HG03575 (cell line): ENCODE data around the gene TAX1BP3.
"Not testable (repeated sequence)": the region's sequence is repeated elsewhere in the genome, so short reads cannot be mapped to it uniquely, and the experiment has no call there.

Experiments used
- ATAC-seq: cut with Tn5 transposase; IDR thresholded peaks from one replicate; pipeline ENCODE4 v1.9.1; 2021; ENCODE audit not compliant: unreplicated experiment, insufficient number of reproducible peaks, low FRiP score; ENCODE audit errors: extremely low read depth

Gene TAX1BP3

DNA sequence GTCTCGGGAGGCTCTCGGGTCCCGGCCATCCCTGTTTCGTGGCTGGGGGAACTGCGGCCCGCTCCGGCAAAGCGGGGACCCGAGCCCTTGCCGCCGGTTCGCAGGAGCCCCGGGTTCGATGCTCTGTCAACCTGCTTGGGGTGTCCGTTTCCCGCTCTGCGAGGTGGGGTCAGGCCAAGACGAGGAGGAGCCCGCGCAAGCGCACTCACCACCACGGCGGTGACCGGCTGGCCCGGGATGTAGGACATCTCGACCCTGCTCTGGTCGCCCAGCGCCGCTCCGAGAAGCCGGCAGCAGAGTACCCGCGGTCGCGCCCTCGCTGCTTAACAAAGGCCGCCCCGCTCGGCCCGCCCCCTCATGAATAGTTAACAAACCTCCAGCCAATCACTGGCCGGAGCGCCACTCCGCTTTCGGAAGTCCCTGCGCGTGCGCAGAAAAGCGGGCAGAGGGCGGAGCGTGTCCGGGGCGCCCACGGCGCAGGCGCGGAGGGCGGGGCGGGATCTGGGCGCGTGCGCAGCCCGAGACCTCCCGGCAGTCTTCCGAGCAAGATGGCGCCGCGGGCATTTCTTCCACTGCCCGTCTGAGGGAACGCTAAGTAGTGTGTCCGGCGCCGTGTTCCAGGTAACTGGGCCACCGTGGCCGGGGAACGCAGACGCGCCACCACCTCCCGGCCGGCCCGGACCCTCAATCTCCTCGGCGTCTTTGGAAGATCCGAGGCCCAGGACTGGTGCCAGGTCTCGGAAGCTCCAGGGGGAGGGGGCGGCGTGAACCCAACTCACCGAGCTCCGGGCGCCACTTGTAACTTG is at the start of gene TAX1BP3, which contains the start of gene EMC6:
TSS of gene TAX1BP3 (minus strand) at position 300 of the 806 bp plus-strand sequence. CDS start at position 248, 52 bp downstream.
TSS of gene EMC6 (plus strand) at position 534 of the 806 bp plus-strand sequence. CDS start 335 bp downstream, outside the sequence.
- ATAC-seq = peak; percentile 50

DNA sequence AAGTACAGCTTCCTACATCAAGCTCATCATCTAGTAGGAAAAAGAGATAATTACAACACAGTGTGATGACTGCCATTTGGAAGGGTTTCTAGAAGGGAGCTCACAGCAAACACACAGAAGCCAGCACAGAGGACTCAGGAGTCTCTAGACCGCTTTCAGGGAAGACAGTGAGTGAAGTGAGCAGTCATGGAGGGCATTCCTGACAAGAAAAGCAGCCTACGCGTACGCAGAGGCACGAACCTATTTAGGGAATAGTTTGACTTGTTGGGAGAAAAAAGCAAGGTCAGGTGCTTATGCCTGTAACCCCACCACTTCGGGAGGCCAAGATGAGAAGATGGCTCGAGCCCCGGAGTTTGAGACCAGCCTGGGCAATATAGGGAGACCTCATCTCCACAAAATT is 46.9 kb upstream of the TAX1BP3 start:
- ATAC-seq = no peak

- ATAC-seq = no peak
Measured at GRCh38 chr17:3712811-3713463, 44.6 kb upstream of the TAX1BP3 start.

DNA sequence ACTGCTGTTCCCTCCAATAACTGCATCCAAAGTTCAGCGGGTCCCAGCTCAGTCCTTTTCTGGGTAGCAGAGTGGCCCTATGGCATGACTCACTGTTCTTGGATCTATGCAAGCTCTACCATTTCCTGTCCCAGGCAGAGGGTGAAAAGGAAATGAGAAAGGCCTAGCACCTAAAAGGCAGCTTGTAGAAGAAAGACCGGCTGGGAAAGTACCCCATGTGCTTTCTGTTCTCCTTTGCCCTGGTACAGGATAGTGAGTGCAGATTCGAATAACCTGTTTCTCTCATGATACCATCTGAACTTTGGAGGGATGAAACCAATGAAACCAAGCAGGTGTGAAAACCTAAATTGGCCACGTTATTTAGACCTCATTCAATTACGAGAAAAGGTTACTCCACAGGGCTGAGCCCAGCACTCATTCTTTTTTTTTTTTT is 42.6 kb upstream of the TAX1BP3 start:
- ATAC-seq = peak; percentile 76

DNA sequence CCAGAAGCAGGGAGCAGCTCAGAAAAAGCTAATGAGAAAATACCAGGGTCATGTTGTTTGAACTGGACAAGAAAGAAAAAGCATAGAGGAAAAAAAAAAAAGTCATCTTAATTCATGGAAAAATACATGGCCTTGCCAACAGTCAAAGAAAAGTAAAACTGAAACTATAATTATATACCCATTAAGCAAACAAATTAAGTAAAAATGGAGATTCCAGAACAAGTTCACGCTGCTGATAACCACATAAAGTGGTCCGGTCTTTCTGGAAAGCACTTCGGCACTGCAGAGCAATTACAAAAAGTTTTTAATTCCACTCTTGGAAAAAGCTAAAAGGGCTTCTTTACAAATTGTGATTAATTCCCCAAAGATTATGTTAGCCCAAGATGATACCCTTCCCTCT is 40.0 kb upstream of the TAX1BP3 start:
- no peak for ATAC-seq

- not testable (repeated sequence) for ATAC-seq
Measured at GRCh38 chr17:3705718-3705984, 37.3 kb upstream of the TAX1BP3 start.

- no peak for ATAC-seq
Measured at GRCh38 chr17:3704931-3705717, 36.7 kb upstream of the TAX1BP3 start.

GRCh38 chr17:3702041-3702539 is 33.7 kb upstream of the TAX1BP3 start:
- not testable (repeated sequence) for ATAC-seq

DNA sequence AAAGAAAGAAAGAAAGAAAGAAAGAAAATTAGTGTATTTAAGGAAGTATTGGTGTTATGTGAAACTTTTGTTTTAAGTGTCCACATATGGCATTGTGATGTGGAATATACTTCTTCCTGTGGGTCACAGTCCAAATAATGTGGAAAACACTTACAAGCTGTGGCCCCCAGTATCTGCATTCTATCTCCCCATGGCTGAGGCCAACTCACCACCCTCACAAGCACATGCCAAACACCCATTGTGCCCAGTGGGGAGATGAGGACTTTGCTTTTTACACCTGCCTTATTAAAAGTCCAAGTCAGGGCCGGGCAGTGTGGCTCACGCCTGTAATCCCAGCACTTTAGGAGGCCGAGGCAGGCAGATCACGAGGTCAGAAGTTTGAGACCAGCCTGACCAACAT is 31.6 kb upstream of the TAX1BP3 start:
- ATAC-seq = no peak

GRCh38 chr17:3698139-3698538 is 29.8 kb upstream of the TAX1BP3 start:
- ATAC-seq = no peak

- ATAC-seq = no peak
Measured at GRCh38 chr17:3697103-3697476, 28.7 kb upstream of the TAX1BP3 start.

GRCh38 chr17:3695723-3696411 is 27.5 kb upstream of the TAX1BP3 start, which contains the start of gene P2RX5:
Gene P2RX5 (minus strand): TSS chr17:3696155. CDS start chr17:3696005, 150 bp downstream.
- no peak for ATAC-seq

DNA sequence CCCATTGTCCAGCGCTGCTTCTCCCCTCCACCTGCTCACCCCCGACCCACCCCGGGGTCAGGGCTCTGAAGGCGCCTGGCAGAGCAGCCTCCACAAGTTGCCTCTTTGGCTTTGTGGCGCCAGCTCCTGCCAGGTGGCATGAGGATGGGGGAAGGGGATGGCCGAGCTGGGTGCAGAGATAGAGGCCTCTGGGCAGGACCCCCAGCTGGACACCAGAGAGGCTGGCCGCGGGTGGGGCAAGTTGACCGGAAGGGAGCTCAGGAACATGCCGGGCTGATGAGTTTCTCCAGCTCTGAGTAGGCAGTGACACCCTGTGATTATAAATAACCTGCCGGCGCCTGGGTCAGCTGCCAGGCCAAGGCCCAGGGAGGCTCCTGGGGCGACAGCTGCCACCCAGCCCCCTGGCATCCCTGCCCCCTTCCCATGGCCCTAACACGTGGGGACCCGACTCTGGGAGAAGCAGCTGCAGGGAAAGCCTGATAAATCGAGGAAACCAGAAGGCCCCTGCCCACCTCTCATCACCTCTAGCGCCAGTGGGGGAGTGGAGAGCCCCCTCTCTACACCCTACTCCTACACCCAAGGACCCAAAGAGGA is 26.8 kb upstream of the TAX1BP3 start:
- no peak for ATAC-seq

- ATAC-seq = no peak
Measured at GRCh38 chr17:3693829-3694231, 25.5 kb upstream of the TAX1BP3 start.

- ATAC-seq = no peak
Measured at GRCh38 chr17:3693141-3693540, 24.8 kb upstream of the TAX1BP3 start.

DNA sequence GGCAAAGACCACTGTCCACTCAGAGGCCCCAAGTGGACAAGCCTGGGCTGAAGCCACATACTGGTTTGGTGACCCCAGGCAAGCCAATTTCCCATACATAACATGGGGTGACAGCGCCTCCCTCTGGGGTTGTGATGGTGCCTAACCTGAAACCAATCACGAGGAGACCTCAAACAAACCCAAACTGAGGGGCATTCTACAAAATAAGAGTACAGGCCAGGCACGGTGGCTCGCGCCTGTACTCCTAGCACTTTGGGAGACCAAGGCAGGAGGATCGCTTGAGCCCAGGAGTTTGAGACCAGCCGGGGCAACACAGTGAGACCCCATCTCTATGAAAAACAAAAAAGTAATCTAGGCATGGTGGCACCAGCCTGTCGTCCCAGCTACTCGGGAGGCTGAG is 24.0 kb upstream of the TAX1BP3 start:
- ATAC-seq = no peak

DNA sequence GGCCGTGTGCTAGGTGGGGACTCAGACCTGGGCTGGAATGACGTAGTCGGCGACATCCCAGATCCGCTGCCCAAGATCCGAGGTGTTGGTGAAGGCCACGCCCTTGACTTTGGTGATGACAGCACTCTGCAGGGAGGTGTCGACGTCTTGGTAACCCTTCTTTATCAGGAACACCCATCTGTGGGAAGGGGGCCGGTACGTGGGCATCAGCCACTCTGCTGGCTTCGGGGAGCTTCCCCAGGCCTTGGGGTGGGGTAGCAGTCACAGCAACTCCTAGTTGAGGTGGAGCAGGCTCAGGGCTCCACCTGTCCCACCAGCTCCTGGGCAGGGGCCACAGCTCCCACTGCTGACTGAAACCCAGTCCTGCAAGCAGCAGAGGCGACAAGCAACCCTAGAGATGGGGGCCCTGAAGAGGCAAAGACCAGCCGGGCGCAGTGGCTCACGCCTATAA is 23.3 kb upstream of the TAX1BP3 start:
- ATAC-seq = no peak

- no peak for ATAC-seq
Measured at GRCh38 chr17:3690094-3690715, 21.8 kb upstream of the TAX1BP3 start.
